Cardiac fibroblast (primary cell): ENCODE results near the gene LRRC10B.
"Not testable (repeated sequence)": the region's sequence is repeated elsewhere in the genome, so short reads cannot be mapped to it uniquely, and the experiment has no call there.

Source experiments
- DNase-seq, 2 donors: peaks; one replicate each; pipeline versions ENCODE4 v3.0.0 to v3.0.0-alpha.2; 2010; ENCODE audit warnings: low read depth in 2 of 2
- H3K4me3 ChIP-seq, 2 donors: replicated peaks in 1 of 2; 1 replicate in 1 of 2; 2 replicates in 1 of 2; pipeline ENCODE4 v1.5.1; 2011; ENCODE audit warnings: low read depth in 2 of 2, low read length in 2 of 2, mild to moderate bottlenecking in 2 of 2, moderate library complexity in 1 of 2
- TF ChIP-seq, protein P1 (sequence below): IDR thresholded peaks from one replicate; pipeline ENCODE4 v1.5.1; 2011; ENCODE audit warnings: low read depth, mild to moderate bottlenecking, low read length, inconsistent platforms

The LRRC10B gene

DNA sequence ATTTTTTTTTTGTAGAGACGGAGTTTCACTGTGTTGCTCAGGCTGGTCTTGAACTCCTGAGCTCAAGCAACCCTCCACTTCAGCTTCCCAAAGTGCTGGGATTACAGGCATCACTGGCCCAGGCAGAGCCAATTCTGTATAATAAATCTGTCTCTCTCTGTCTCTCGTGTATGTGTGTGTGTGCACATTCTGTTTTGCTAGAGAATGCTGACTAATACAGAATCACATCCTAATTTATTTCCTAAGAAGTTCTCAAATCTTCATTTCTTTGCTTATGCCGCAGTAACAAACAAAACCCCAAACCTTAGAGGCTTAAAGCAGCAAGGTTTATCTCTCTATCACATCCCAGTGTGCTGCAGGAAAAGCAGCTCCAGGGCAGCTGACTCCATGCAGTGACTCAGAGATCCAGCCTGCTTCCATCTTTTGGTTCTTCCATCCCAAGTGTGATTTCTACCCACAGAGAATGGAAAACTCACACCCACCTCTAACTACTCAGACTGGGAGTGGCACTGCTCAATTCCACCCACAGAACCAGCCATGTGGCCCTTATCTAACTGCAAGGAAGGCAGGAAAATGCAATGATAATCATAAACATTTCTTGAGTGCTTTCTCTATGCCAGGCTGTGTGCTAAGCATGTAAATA lies 35.1 kb upstream of the LRRC10B start:
- peak; percentile 33 to 37 for DNase-seq
- TF ChIP-seq, protein P1, sequence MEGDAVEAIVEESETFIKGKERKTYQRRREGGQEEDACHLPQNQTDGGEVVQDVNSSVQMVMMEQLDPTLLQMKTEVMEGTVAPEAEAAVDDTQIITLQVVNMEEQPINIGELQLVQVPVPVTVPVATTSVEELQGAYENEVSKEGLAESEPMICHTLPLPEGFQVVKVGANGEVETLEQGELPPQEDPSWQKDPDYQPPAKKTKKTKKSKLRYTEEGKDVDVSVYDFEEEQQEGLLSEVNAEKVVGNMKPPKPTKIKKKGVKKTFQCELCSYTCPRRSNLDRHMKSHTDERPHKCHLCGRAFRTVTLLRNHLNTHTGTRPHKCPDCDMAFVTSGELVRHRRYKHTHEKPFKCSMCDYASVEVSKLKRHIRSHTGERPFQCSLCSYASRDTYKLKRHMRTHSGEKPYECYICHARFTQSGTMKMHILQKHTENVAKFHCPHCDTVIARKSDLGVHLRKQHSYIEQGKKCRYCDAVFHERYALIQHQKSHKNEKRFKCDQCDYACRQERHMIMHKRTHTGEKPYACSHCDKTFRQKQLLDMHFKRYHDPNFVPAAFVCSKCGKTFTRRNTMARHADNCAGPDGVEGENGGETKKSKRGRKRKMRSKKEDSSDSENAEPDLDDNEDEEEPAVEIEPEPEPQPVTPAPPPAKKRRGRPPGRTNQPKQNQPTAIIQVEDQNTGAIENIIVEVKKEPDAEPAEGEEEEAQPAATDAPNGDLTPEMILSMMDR: no peak
- H3K4me3 ChIP-seq: no peak overlapping the region

DNA sequence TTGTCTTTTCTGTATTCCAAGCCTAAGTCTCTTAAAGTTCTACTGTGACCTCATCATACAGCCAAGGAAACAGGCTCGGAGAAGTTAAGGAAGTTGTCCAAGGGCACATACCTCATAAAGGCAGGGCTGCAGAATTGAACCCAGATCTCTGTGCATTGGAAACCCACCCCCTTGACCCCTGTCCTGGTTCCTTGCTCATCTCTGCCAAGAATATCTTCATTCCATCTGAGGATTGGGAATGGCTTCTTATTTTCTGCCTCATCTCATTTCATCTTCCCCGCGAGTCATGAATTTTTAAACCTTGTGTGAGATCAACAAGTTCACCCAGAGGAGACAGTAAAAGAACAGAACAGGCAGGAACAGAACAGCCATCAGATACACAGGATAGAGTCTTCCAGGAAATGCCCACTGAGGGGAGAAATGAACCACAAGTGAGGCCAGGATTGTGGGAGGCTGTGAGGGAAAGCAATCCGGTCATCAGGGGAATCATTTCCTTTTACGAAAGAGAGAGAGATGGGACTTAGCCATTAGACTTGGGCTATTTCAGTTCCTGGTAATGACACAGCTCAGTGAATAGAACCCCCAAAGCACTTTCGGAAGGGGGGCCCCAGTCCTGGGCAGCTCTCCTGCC lies 34.4 kb upstream of the LRRC10B start:
- no peak for DNase-seq

DNA sequence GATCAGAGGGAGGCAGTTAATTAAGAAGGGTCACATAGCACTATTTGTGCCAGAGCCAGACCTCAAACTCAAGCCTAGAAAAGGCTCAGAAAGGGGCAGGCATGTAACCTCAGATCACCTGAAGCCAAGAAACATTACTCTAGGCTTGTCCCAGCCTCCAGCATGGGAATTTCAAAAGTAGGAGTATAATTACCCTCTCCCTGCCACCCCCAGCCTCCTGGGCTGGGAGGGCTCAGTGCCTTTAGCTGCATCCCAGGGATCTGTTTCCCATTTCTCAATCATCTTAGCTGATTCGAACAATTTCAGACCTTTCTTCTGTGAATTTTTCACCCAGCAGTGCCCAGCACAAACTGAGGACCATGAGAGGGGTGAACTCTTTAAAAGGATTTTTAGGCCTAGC lies 33.1 kb upstream of the LRRC10B start:
- TF ChIP-seq, protein P1: no peak
- no peak for DNase-seq
- H3K4me3 ChIP-seq: no peak overlapping the region

More for the DNA sequence above, 34.4 kb upstream of the LRRC10B start:
- TF ChIP-seq, protein P1: no peak
- H3K4me3 ChIP-seq: no peak overlapping the region

DNA sequence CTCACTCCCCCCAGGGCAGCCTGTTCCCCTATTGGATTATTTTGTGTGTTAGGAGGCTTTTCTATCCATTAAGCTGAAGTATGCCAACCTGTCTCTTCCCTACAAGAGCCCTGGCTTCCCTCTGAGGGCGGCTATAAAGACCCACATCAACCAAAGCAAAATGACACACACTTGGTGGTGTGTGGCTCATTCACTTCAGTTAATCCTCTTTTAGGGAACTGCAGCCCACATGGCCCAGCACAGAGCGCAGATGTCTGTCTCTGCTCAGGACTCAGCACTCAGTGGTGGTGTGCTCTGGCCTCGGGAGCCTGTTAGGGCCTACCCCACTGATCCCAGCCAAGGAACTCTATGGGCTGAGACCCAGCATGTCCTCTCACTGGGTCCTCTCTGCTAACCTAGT lies 32.2 kb upstream of the LRRC10B start:
- TF ChIP-seq, protein P1: no peak
- DNase-seq: no peak
- H3K4me3 ChIP-seq: no peak overlapping the region

DNA sequence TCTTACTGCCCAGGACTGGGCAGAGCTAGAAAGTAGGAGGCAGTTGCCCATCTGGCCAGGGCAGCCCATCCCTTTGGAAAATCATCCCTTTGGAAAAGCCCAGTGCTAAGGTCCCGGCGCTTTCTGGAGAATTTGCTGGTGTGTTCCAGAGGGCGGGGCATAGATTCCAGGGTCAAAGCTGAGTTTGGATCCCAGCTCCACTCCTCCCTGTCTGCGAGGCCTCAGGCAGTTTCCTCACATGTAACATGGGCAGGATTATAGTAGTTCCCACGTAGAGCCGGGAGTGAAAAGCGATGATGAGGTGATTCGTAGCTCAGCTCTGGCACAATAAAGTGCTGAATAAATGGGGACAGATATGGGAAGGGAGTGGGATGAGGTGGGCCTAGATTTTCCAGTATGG lies 31.4 kb upstream of the LRRC10B start:
- TF ChIP-seq, protein P1: no peak
- no peak overlapping the region for H3K4me3 ChIP-seq
- DNase-seq: no peak

DNA sequence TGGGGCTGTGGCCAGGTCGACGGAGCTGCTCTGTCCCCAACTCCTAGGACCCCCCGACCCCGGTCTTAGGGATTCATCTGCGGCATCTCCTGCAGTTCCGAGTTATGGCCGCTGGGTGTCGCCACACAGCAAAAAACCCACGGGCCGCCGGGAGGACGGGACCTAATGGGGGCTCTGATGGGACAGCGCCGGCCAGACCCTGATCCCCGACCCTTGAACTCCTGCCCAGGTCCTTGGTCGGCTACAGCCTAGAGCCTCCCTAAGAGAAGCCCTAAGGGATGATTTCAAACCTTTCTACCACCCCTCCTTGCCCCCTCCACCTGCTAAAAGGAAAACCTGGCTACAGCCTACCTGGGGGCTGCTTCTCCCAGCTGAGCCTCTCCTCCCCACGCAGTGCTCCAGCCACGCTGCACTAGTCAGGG lies 30.8 kb upstream of the LRRC10B start:
- H3K4me3 ChIP-seq: no peak overlapping the region
- peak; percentile 34 to 37 for DNase-seq
- TF ChIP-seq, protein P1: peak; percentile 89

DNA sequence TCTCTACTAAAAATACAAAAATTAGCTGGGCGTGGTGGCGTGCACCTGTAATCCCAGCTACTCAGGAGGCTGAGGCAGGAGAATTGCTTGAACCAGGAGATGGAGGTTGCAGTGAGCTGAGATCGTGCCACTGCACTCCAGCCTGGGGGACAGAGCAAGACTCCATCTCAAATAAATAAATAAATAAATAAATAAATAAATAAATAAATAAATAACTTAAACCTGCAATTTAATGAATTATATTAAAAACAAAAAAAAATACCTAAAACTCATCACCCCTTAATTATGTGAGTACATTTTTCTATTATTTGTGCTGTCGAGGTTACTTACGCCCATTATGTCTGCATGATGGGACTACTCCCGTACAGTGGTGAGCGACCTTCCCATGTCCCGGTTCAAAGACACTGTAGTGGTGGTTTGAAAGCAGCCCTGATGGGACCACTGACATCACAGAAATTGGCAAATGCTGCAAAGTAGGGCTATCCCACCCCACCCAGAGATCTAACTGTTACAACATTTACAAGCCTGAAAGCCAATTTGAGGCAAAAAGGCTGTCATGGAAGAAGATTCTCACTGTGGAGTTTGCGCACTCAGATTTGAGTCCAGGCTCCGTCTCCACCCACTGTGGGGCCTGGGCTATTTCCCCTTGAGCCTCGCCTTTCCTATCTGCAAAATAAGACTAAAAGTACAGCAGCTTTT lies 29.0 kb upstream of the LRRC10B start:
- DNase-seq, H3K4me3 ChIP-seq: not testable (repeated sequence)
